ENCODE data around the gene ODAD4. TPM values are rescaled to one million over a fixed set of nuclear protein-coding genes. Genes with fewer than 3 reads are reported as not detected.
"Not testable (repeated sequence)": the region's sequence is repeated elsewhere in the genome, so short reads cannot be mapped to it uniquely, and the experiment has no call there.

The ODAD4 gene
- polyA plus RNA-seq, 3 donors = 0.04 to 0.28 (median 0.23) TPM

GRCh38 chr17:42009170-42009569 lies 78.8 kb downstream of the ODAD4 start:
- peak overlapping the region in 1 of 2 donors; percentile 61 for H3K27ac ChIP-seq (ENCODE audit: low read depth in 1 of 2, low read length in 2 of 2)
- no peak overlapping the region for H3K4me2 ChIP-seq (replicated peaks; ENCODE audit: extremely low read depth, low read length, poor library complexity, severe bottlenecking)
- H3K79me2 ChIP-seq (ENCODE audit: insufficient read depth, low read length) = peaks cover 100% of the 10 kb centered on the region
- H3K4me3 ChIP-seq (replicated peaks in 1 of 3; ENCODE audit: low read depth in 2 of 3, low read length in 3 of 3) = peak overlapping the region in 1 of 3 experiments; percentile 63
- 75% methylated on average over 2 of the region's 4 CpGs for WGBS (ENCODE audit: insufficient coverage)
- H4K20me1 ChIP-seq (ENCODE audit: insufficient read depth, low read length) = peaks cover 73% of the 10 kb centered on the region
- H3K4me1 Mint-ChIP-seq = peaks cover 69% of the 10 kb centered on the region
- no peaks in the 10 kb centered on the region for H3K9me3 ChIP-seq (replicated peaks in 1 of 2; ENCODE audit: control insufficient read depth in 1 of 2, insufficient read depth in 1 of 2, low read length in 2 of 2)
- H3K27ac Mint-ChIP-seq = peak overlapping the region; percentile 42 to 94 (median 91)
- TF ChIP-seq CTCF (IDR thresholded peaks at IDR 0.05) = no peak
- H3K4me3 Mint-ChIP-seq = no peak overlapping the region
- peaks cover 54 to 55% of the 10 kb centered on the region in 2 donors for H3K4me1 ChIP-seq (ENCODE audit: control insufficient read depth in 1 of 2, insufficient read depth in 2 of 2, low read length in 2 of 2)
- peaks cover 0 to 13% of the 10 kb centered on the region in 2 donors for H3K36me3 ChIP-seq (replicated peaks in 1 of 2; ENCODE audit: control insufficient read depth in 1 of 2, insufficient read depth in 2 of 2, low read length in 2 of 2)
- no peaks in the 10 kb centered on the region for H3K9me3 Mint-ChIP-seq
- peaks cover 7 to 21% of the 10 kb centered on the region in 2 donors for H3K36me3 Mint-ChIP-seq
- no peak overlapping the region for H2AFZ ChIP-seq (ENCODE audit: insufficient read depth, low read depth, low read length, poor library complexity, severe bottlenecking)
- no peak overlapping the region for H3K9ac ChIP-seq (ENCODE audit: insufficient read depth, low read length, poor library complexity, severe bottlenecking)
- intact Hi-C loops (cut with micrococcal nuclease) = no loop called here
- no peaks in the 10 kb centered on the region for H3K27me3 ChIP-seq (ENCODE audit: control insufficient read depth in 2 of 2, insufficient read depth in 2 of 2, low read length in 2 of 2)
- no peak for DNase-seq
- no peaks in the 10 kb centered on the region for H3K27me3 Mint-ChIP-seq (ENCODE audit: low read depth in 3 of 3)

- Mint-ChIP-seq H3K4me3 (peak overlapping the region; percentile 65 to 73), H3K36me3 (peaks cover 7 to 29% of the 10 kb centered on the region in 2 donors), H3K27ac (peak overlapping the region; percentile 82 to 94 (median 93)), H3K4me1 (peaks cover 69% of the 10 kb centered on the region)
- peak overlapping the region; percentile 49 to 79 for H3K27ac ChIP-seq (ENCODE audit: low read depth in 1 of 2, low read length in 2 of 2)
- peak overlapping the region; percentile 74 for H3K4me2 ChIP-seq (replicated peaks; ENCODE audit: extremely low read depth, low read length, poor library complexity, severe bottlenecking)
- not testable (repeated sequence) for H3K9me3 Mint-ChIP-seq; H3K27me3 ChIP-seq (ENCODE audit: control insufficient read depth in 2 of 2, insufficient read depth in 2 of 2, low read length in 2 of 2); H3K36me3 ChIP-seq (replicated peaks in 1 of 2; ENCODE audit: control insufficient read depth in 1 of 2, insufficient read depth in 2 of 2, low read length in 2 of 2); H3K9me3 ChIP-seq (replicated peaks in 1 of 2; ENCODE audit: control insufficient read depth in 1 of 2, insufficient read depth in 1 of 2, low read length in 2 of 2); H3K27me3 Mint-ChIP-seq (ENCODE audit: low read depth in 3 of 3); H2AFZ ChIP-seq (ENCODE audit: insufficient read depth, low read depth, low read length, poor library complexity, severe bottlenecking)
- H3K4me1 ChIP-seq (ENCODE audit: control insufficient read depth in 1 of 2, insufficient read depth in 2 of 2, low read length in 2 of 2) = peaks cover 54 to 66% of the 10 kb centered on the region in 2 donors
- peak overlapping the region; percentile 24 for H3K9ac ChIP-seq (ENCODE audit: insufficient read depth, low read length, poor library complexity, severe bottlenecking)
- H3K79me2 ChIP-seq (ENCODE audit: insufficient read depth, low read length) = peaks cover 100% of the 10 kb centered on the region
- peak; percentile 43 to 52 (median 49) for DNase-seq
- intact Hi-C loops (cut with micrococcal nuclease) = loop anchor here in 1 of 2 donors (5.0 kb wide), 1 partner anchor 43 kb away; the partner anchor contains the start of gene CNP
- 0% methylated on average over 1 of the region's 9 CpGs for WGBS (ENCODE audit: insufficient coverage)
- peak overlapping the region in 2 of 3 experiments; percentile 5 to 63 for H3K4me3 ChIP-seq (replicated peaks in 1 of 3; ENCODE audit: low read depth in 2 of 3, low read length in 3 of 3)
- H4K20me1 ChIP-seq (ENCODE audit: insufficient read depth, low read length) = peaks cover 62% of the 10 kb centered on the region
These were observed 79.9 kb downstream of the ODAD4 start for GRCh38 chr17:42010266-42010680.

All from CD14-positive monocyte (primary cell).